Stimulated activated CD4-positive, alpha-beta T cell treated with anti-CD3 and anti-CD28 coated beads, Interleukin-1b, Interleukin-23, amount 100 ng/mL, for 4 hours (primary cell): Measurements from ENCODE around the gene COQ6.
A peak's percentile ranks its signal among the peaks of the same experiment; 100 is the strongest.
"Not testable (repeated sequence)": the region's sequence is repeated elsewhere in the genome, so short reads cannot be mapped to it uniquely, and the experiment has no call there.

Experiments used
- DNase-seq, 2 donors: peaks; one replicate each; pipeline ENCODE4 v3.0.0-alpha.2; 2020; ENCODE audit warnings: low read depth in 2 of 2

COQ6 gene

GRCh38 chr14:73949752-73950734, at the start of gene COQ6, which contains the start of gene FAM161B:
COQ6 (plus strand) TSS chr14:73950302; CDS start chr14:73950333, 31 bp downstream.
FAM161B (minus strand) TSS chr14:73950094; CDS start chr14:73950026, 68 bp downstream.
- DNase-seq = peak; percentile 59 to 77

GRCh38 chr14:73903028-73903427, 47.1 kb upstream of the COQ6 start:
- DNase-seq = no peak

GRCh38 chr14:73909681-73910080, 40.4 kb upstream of the COQ6 start:
- DNase-seq = no peak

- no peak for DNase-seq
These were observed 36.8 kb upstream of the COQ6 start for GRCh38 chr14:73913256-73913655.

GRCh38 chr14:73916324-73916723, 33.8 kb upstream of the COQ6 start:
- DNase-seq = no peak

- DNase-seq = not testable (repeated sequence)
These were observed 30.6 kb upstream of the COQ6 start for GRCh38 chr14:73919457-73919856.

- no peak for DNase-seq
These were observed 25.8 kb upstream of the COQ6 start for GRCh38 chr14:73924337-73924736.

GRCh38 chr14:73935666-73936065, 14.4 kb upstream of the COQ6 start:
- DNase-seq = no peak

- DNase-seq = no peak
These were observed 13.6 kb upstream of the COQ6 start for GRCh38 chr14:73936548-73936947.

- no peak for DNase-seq
These were observed 13.1 kb upstream of the COQ6 start for GRCh38 chr14:73937012-73937411.

- no peak for DNase-seq
These were observed 7.9 kb upstream of the COQ6 start for GRCh38 chr14:73942180-73942579.

GRCh38 chr14:73943083-73943482, 7.0 kb upstream of the COQ6 start:
- no peak for DNase-seq

- DNase-seq = no peak
These were observed 5.5 kb upstream of the COQ6 start for GRCh38 chr14:73944432-73945158.

GRCh38 chr14:73945159-73945670, 4.9 kb upstream of the COQ6 start:
- DNase-seq = no peak

GRCh38 chr14:73953731-73954130, 3.6 kb downstream of the COQ6 start:
- DNase-seq = no peak

GRCh38 chr14:73955674-73956073, 5.6 kb downstream of the COQ6 start:
- DNase-seq = no peak

GRCh38 chr14:73958591-73958990, 8.5 kb downstream of the COQ6 start:
- DNase-seq = no peak

- DNase-seq = no peak
These were observed 11.1 kb downstream of the COQ6 start for GRCh38 chr14:73961192-73961591.

GRCh38 chr14:73965216-73965615, 15.1 kb downstream of the COQ6 start:
- no peak for DNase-seq

- DNase-seq = no peak
These were observed 18.8 kb downstream of the COQ6 start for GRCh38 chr14:73968885-73969284.

GRCh38 chr14:73973497-73973896, 23.4 kb downstream of the COQ6 start:
- DNase-seq = no peak

GRCh38 chr14:73976125-73976524, 26.0 kb downstream of the COQ6 start:
- no peak for DNase-seq
